Measurements from ENCODE around the gene NYAP1. TPM values are rescaled to one million over a fixed set of nuclear protein-coding genes. Genes with fewer than 3 reads are reported as not detected.

The NYAP1 gene
- total RNA-seq, 2 donors from 2014 or later: 7.9 to 9.3 TPM

GRCh38 chr7:100490483-100491191 lies 6.9 kb downstream of the NYAP1 start:
- no peak for TF ChIP-seq CTCF (conservative IDR thresholded peaks at IDR 0.05)
- H3K27ac Mint-ChIP-seq: no peak overlapping the region
- peaks cover 19% of the 10 kb centered on the region for H3K27me3 Mint-ChIP-seq (ENCODE audit: insufficient read depth)

GRCh38 chr7:100491192-100491578 lies 7.5 kb downstream of the NYAP1 start:
- peaks cover 4% of the 10 kb centered on the region for H3K36me3 ChIP-seq (ENCODE audit: control insufficient read depth, insufficient read depth, low read length)
- H3K27ac ChIP-seq (ENCODE audit: low read depth, low read length): no peak overlapping the region
- H3K9me3 Mint-ChIP-seq: no peaks in the 10 kb centered on the region
- H3K4me1 Mint-ChIP-seq: peaks cover 3% of the 10 kb centered on the region
- no peak overlapping the region for H3K27ac Mint-ChIP-seq
- H3K9me3 ChIP-seq (ENCODE audit: control insufficient read depth, low read length): no peaks in the 10 kb centered on the region
- peaks cover 19% of the 10 kb centered on the region for H3K27me3 Mint-ChIP-seq (ENCODE audit: insufficient read depth)
- H3K27me3 ChIP-seq (ENCODE audit: control insufficient read depth, insufficient read depth, low read length, poor library complexity, severe bottlenecking): no peaks in the 10 kb centered on the region
- TF ChIP-seq CTCF (conservative IDR thresholded peaks at IDR 0.05): no peak
- no peak overlapping the region for H3K9ac ChIP-seq (ENCODE audit: extremely low read depth, low read length, poor library complexity, severe bottlenecking)
- H3K4me1 ChIP-seq (ENCODE audit: control insufficient read depth, insufficient read depth, low read length): no peaks in the 10 kb centered on the region
- H3K4me3 ChIP-seq (ENCODE audit: low read length): no peak overlapping the region
- peaks cover 23% of the 10 kb centered on the region for H3K36me3 Mint-ChIP-seq (ENCODE audit: low read depth)
- no peak for DNase-seq
- WGBS, 2 experiments (ENCODE audit: insufficient coverage in 1 of 2, insufficient read length in 1 of 2): 76 to 90% methylated on average over 5 of the region's 5 CpGs
- no peak overlapping the region for H3K4me3 Mint-ChIP-seq

More at GRCh38 chr7:100490483-100491191, 6.9 kb downstream of the NYAP1 start:
- H3K36me3 Mint-ChIP-seq (ENCODE audit: low read depth): peaks cover 23% of the 10 kb centered on the region
- DNase-seq: no peak
- no peak overlapping the region for H3K4me3 ChIP-seq (ENCODE audit: low read length)
- no peaks in the 10 kb centered on the region for H3K27me3 ChIP-seq (ENCODE audit: control insufficient read depth, insufficient read depth, low read length, poor library complexity, severe bottlenecking)
- H3K4me1 ChIP-seq (ENCODE audit: control insufficient read depth, insufficient read depth, low read length): no peaks in the 10 kb centered on the region
- no peaks in the 10 kb centered on the region for H3K9me3 ChIP-seq (ENCODE audit: control insufficient read depth, low read length)
- peaks cover 4% of the 10 kb centered on the region for H3K36me3 ChIP-seq (ENCODE audit: control insufficient read depth, insufficient read depth, low read length)
- no peak overlapping the region for H3K4me3 Mint-ChIP-seq
- no peak overlapping the region for H3K9ac ChIP-seq (ENCODE audit: extremely low read depth, low read length, poor library complexity, severe bottlenecking)
- no peaks in the 10 kb centered on the region for H3K9me3 Mint-ChIP-seq
- H3K4me1 Mint-ChIP-seq: peaks cover 7% of the 10 kb centered on the region
- WGBS, 2 experiments (ENCODE audit: insufficient coverage in 1 of 2, insufficient read length in 1 of 2): 94% methylated on average over 20 to 25 of the region's 25 CpGs
- peak overlapping the region; percentile 75 for H3K27ac ChIP-seq (ENCODE audit: low read depth, low read length)

- Histone ChIP-seq H3K36me3 (ENCODE audit: control insufficient read depth, insufficient read depth, low read length) (peaks cover 4% of the 10 kb centered on the region), H3K27ac (ENCODE audit: low read depth, low read length) (no peak overlapping the region), H3K9me3 (ENCODE audit: control insufficient read depth, low read length) (no peaks in the 10 kb centered on the region), H3K27me3 (ENCODE audit: control insufficient read depth, insufficient read depth, low read length, poor library complexity, severe bottlenecking) (no peaks in the 10 kb centered on the region), H3K4me1 (ENCODE audit: control insufficient read depth, insufficient read depth, low read length) (no peaks in the 10 kb centered on the region), H3K4me3 (ENCODE audit: low read length) (no peak overlapping the region), H3K9ac (ENCODE audit: extremely low read depth, low read length, poor library complexity, severe bottlenecking) (no peak overlapping the region)
- Mint-ChIP-seq H3K4me1 (peaks cover 3% of the 10 kb centered on the region), H3K4me3 (peak overlapping the region; percentile 46), H3K9me3 (no peaks in the 10 kb centered on the region), H3K27me3 (ENCODE audit: insufficient read depth) (peaks cover 19% of the 10 kb centered on the region), H3K36me3 (ENCODE audit: low read depth) (peaks cover 18% of the 10 kb centered on the region), H3K27ac (no peak overlapping the region)
- DNase-seq: no peak
- WGBS, 2 experiments (ENCODE audit: insufficient coverage in 1 of 2, insufficient read length in 1 of 2): 93 to 95% methylated on average over 5 of the region's 5 CpGs
- TF ChIP-seq CTCF (conservative IDR thresholded peaks at IDR 0.05): no peak
These were observed 9.2 kb downstream of the NYAP1 start for GRCh38 chr7:100492738-100493475.
